HPDE6-E6E7 (cell line): ENCODE measurements around the gene R3HCC1L.

Source experiments
- DNase-seq: peaks from one replicate; pipeline ENCODE4 v3.0.0; 2011; ENCODE audit warnings: missing footprints; ENCODE audit errors: extremely low spot score

Gene R3HCC1L

GRCh38 chr10:98134431-98135221 is at the start of gene R3HCC1L:
Gene R3HCC1L (plus strand): TSS chr10:98134657. CDS start chr10:98208115, 73,458 bp downstream.
- DNase-seq = peak; percentile 75

DNA sequence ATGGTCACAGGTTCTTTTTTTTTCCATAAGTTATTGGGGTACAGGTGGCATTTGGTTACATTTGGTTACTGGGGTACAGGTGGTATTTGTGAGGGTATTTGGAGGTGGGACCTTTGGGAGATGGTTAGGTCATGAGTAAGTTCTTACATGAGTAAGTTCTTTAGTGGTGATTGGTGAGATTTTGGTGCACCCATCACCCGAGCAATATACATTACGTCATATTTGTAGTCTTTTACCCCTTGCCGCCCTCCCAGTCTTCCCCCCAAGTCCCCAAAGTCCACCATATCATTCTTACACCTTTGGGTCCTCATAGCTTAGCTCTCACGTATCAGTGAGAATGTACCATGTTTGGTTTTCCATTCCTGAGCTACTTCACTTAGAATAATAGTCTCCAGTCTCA is 49.2 kb upstream of the R3HCC1L start:
- no peak for DNase-seq

DNA sequence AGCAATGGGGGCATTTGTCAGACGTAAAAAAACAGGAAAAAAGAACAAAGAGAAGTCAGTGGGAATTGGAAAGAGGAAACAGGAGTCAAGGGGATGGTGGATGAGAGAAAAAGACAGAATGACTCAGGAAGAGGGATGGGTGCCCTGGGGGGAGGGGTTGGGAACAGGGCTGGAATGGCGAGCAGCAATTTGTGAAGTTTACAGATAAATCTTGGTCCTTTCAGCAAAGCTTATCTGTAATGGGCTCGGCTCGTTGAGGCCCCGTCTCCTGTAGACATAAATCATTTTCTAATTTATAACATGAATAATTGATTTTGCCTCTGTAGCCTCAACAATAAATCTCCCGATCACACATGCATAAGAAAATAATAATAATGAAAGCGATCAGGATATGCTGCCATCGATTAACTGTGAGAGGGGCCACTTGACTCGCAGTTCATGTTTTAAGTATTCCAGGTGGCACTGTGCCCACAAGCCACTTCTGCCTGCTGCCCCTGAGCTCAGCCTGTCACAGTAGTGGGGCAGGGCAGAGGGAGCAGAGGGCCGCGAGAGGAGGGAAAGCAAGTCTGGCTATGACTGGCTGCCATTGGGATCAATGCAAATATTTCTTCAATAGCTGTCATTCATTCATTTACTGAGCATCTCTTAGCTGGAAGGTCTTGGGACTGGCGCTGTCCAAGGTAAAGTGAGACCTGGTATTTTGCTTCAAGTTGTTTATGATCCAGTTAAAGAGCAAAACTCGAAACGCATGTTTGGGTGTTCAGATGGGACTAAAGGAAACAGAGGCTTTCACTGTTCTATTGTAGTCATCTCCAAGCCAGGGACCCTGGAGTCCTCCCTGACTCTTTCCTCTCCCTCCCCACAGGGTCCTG is 47.4 kb upstream of the R3HCC1L start:
- no peak for DNase-seq

DNA sequence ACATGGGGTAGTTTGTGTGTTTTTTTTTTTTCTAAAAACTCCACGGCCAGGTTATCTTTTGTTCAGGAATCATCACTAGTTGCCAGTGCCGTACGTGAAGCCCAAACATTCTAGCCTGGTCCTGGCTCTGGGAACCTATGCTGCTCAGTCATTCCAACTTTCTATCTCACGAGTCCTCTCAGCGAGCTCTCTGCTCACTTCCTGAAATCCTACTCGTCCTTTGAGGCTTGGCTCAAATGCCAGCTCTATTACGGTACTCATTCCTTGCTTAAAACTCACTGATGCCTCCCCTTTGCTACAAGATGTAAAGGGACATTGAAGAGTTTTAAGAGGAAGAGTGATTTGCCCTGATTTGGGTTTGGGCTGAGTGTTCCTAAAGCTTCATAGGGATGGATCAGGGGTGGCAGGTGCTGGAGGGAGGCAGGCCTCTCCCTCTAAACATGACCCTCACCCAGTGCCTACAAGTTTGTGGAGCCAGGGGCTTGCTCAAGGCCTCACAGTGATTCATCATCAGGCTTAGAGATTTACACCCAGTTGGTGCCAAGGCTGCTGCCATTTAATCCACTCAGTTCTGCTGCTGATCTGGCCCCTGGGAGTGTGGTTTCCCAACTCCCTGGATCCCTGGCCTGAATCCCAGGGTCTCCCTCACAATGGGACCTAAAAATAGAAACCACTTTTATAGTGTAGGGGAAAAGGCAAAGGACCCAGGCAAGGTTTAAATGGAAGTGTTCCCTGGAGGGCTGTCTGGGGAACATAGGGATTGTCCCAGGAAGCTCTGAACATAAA is 46.1 kb upstream of the R3HCC1L start:
- no peak for DNase-seq

DNA sequence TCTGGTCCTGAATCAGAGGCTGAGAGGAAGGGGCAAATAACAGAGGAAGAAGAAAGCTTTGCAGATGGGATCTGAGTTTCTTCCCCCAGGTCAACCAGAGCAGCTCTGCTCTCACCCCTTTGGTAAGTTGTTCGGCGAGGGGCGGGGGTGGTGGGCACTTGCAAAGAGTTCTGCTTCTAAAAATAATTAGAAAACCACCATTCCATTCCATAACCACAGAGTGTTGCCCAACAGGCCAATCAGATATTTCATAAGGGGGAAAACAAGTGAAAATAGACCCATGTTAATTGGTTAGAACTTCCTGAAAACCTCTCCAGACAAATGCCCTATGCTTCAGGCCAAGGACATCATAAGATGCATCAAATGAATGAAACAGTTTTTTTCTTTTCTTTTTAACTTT is 43.6 kb upstream of the R3HCC1L start:
- no peak for DNase-seq

- DNase-seq = no peak
These were observed 38.1 kb upstream of the R3HCC1L start for GRCh38 chr10:98096316-98096715.

GRCh38 chr10:98096731-98097130 is 37.7 kb upstream of the R3HCC1L start:
- DNase-seq = no peak

DNA sequence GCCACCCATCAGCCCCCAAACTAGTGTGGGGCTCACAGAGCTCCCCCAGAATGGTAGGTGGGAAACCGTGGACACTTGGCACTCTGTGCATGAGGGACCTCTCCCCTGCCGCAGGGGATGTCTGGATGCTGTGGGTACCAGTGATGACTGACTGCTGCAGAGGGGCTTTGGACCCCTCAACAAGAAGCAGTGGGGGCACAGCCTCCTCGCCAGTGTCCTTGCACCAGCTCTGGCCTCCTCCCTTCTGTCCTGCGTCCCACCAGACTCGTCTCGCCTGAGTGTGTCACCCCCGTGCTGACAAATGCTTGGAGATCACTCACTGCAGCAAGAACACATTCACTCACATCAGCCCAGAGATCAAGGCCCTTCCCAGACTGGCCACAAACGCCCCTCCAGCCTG is 37.3 kb upstream of the R3HCC1L start:
- DNase-seq = no peak

GRCh38 chr10:98097616-98098015 is 36.8 kb upstream of the R3HCC1L start:
- no peak for DNase-seq

DNA sequence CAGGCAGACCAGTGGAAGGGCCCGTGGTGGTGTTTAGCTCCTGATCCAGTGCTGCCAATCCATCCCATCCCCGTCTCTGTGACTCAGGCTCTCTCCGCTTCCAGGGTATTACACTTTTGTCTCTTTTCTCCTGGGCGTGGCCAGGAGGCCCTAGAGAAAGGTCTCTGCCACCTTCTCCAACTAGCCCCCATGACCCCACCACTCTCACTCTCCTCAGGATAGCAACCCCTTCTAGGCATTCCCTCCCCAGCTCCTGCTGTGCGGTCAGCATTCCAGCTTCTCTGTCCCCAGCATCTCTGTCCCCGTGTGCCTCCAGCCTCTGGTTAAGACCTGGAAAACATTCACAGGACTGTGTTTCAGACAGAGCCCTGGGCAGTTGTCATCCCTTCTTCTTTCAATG is 36.2 kb upstream of the R3HCC1L start:
- no peak for DNase-seq

DNA sequence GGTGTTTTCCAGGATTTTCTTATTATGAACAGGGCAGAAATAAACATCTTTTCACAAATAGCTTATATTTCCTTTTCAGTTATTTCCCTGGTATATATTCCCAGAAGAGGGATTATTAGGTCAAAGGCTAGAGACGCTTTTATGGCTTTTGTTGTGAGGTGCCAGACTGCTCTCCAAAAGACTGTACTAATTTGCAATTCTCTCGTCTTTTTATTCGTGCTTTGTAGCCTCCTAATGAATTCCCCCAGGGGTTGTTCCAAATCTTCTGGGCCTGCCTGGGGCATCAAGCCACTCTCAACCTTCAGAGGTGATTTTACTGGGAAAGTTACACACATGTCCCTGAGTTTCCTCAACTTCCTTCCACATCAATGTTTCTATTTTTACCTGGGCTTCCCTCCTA is 34.0 kb upstream of the R3HCC1L start:
- DNase-seq = no peak

GRCh38 chr10:98101366-98101765 is 33.1 kb upstream of the R3HCC1L start:
- DNase-seq = no peak

DNA sequence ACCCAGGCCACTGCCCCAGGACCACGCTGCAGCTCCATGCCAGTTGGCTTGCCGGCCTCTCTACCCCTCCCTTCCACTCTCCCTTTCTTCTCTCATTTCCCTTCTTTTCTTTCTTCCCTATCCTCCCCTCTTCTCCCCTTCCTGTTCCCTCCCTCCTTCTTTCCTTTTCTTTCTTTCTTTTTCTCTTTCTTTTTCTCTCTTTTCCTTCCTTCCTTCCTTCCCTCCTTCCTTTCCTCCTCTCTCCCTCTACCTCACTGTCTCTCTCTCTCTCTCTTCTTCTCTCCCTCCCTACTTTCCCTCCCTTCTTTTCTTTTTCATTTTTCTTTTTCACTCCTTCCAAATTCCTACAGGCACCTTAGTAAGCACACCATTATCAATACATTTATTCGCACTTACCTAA is 30.3 kb upstream of the R3HCC1L start:
- no peak for DNase-seq

DNA sequence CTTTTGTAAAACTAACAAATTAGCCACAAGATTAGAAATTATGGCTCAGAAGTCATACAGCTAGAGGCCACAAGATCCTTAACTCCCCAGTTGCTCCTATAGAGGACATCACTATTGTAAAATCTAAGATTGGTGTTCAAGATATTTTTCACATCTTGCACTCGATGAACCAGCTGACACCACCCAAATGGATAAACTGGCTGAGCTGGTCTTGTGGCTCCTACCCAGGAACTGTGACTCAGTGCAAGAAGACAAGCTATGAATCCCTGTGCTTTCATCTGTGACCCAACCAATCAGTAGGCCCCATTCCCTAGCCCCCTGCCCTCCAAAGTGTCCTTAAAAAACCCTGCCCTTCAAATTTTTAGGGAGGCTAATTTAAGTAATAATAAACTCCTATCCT is 27.9 kb upstream of the R3HCC1L start:
- peak; percentile 16 for DNase-seq

GRCh38 chr10:98107644-98108430 is 26.6 kb upstream of the R3HCC1L start:
- no peak for DNase-seq

GRCh38 chr10:98110356-98110755 is 24.1 kb upstream of the R3HCC1L start:
- no peak for DNase-seq

GRCh38 chr10:98115031-98115787 is 19.2 kb upstream of the R3HCC1L start:
- no peak for DNase-seq

DNA sequence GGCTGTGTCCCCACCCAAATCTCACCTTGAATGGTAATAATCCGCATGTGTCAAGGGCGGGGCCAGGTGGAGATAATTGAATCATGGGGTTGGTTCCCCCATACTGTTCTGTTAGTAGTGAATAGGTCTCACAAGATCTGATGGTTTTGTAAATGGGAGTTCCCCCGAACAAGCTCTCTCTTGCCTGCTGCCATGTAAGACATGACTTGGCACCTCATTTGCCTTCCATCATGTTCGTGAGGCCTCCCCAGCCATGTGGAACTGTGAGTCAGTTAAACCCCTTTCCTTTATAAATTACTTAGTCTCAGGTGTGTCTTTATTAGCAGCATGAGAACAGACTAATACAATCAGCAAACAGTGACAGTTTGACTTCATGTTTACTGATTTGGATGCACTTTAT is 14.6 kb upstream of the R3HCC1L start:
- DNase-seq = no peak

DNA sequence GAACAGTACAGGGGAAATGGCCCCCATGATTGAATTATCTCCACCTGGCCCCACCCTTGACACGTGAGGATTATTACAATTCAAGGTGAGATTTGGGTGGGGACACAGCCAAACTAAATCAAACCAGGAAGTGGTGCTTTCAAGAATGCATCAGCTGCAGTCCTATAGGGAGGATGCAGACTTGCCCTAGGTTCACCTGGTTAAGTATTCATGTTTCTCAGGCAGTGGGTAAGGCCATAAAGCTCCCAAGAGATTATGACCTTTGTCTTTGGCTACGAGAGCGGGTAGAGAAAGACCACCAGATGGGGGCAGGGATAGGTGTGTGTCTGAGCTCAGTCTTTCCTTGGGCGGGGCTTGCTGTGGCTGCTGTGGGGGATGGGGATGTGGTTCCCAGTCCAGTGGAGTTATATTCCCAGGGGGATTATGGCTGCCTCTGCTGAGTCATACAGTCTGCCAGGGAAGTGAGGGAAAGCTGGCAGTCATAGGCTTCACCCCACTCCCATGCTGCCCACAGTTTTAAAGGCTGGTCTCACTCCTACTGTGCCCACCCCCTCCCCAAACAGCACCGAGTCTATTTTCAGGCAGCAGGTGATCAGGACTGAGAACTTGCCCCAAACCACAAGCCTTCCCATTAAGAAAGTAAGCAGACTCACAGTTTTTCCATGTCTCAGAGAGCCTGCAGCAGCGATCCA is 8.4 kb upstream of the R3HCC1L start:
- DNase-seq = no peak

GRCh38 chr10:98128802-98129201 is 5.7 kb upstream of the R3HCC1L start:
- no peak for DNase-seq
